Left lung (tissue), 10 donors: ENCODE results near the gene NLRX1. TPM values are rescaled to one million over a fixed set of nuclear protein-coding genes. Genes with fewer than 3 reads are reported as not detected.
"Not testable (repeated sequence)": the region's sequence is repeated elsewhere in the genome, so short reads cannot be mapped to it uniquely, and the experiment has no call there.

Experiments
- ATAC-seq: fragments of 200-7000 bp; cut with Tn5 transposase; one replicate; pipeline ENCODE4 v1.9.1; 2020; ENCODE audit warnings: moderate library complexity
- DNase-seq, 4 donors: peaks; one replicate each; pipeline ENCODE4 v3.0.0-alpha.2; 2013 to 2020
- H3K27ac ChIP-seq, 2 donors: fragments of 200-600 bp; sonication (generic) in 1 of 2; one replicate each; pipeline versions ENCODE4 v1.5.0 to v1.8.0; 2020 to 2021
- H3K27me3 ChIP-seq, 2 donors: fragments of 200-600 bp; sonication (generic) in 1 of 2; one replicate each; pipeline versions ENCODE4 v1.5.0 to v1.8.0; 2020 to 2021
- H3K36me3 ChIP-seq, 2 donors: fragments of 200-600 bp; sonication (generic) in 1 of 2; one replicate each; pipeline versions ENCODE4 v1.5.0 to v1.8.0; 2020 to 2021
- H3K4me1 ChIP-seq, 2 donors: fragments of 200-600 bp; one replicate each; pipeline ENCODE4 v1.8.0; 2021
- H3K4me3 ChIP-seq, 2 donors: fragments of 200-600 bp; sonication (generic) in 1 of 2; one replicate each; pipeline versions ENCODE4 v1.5.0 to v1.8.0; 2020 to 2021; ENCODE audit warnings: mild to moderate bottlenecking in 1 of 2
- H3K9me3 ChIP-seq, 2 donors: fragments of 200-600 bp; sonication (generic) in 1 of 2; one replicate each; pipeline versions ENCODE4 v1.5.0 to v1.8.0; 2020 to 2021
- intact Hi-C, 2 donors: fragments of 100-400 bp; cut with DNase I; formaldehyde crosslinking; loops; one replicate each; pipeline versions ENCODE4 v1.11.2 to v1.14.2; 2022
- polyA plus RNA-seq, 6 donors: library from polyadenylated mRNA; unstranded; fragments of 120-200 nt; gene quantifications; one replicate each; pipeline ENCODE4 v1.2.1, GENCODE V29; 2013; ENCODE audit not compliant: insufficient read length in 6 of 6
- total RNA-seq, 2 donors: library from RNA; stranded (reverse); fragmentation: NEBNext Ultra II Directional; extraction: Animal tissue kit (Norgen Biotek cat#: 25700); gene quantifications; one replicate each; pipeline ENCODE4 v1.2.1, GENCODE V29; 2021
- TF ChIP-seq, protein P1 (sequence below), 2 donors: fragments of 200-600 bp; sonication (generic) in 1 of 2; IDR thresholded peaks; one replicate each; pipeline versions ENCODE4 v1.5.0 to v1.8.0; 2021; ENCODE audit warnings: antibody characterized with exemption in 2 of 2
- donor health status: DM: no; HTN: yes; CAD: no.
- donor health status: DM: no; HTN: no; CAD: no.

The NLRX1 gene
- total and polyA plus RNA-seq, 8 donors = 9.9 to 15.7 (median 12.0) TPM

DNA sequence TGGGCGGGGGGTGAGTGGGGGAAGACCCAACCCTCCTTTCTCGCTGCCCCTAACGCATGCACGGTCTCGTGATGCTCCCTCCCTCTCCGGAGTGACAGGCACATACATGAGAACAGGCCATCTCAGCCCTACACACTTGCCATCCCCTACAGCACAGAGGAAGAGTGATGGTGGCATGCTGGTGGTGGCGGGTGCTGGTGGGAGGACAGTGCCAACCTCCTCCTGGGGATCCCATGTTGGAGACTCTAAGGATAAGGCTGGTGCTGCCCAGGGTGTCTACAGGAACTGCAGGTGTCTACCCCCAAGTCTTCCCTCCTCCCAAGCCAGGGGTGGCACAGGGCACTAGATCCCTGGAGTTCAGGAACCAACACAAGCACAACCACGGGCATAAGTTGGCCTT lies 6.7 kb upstream of the NLRX1 start:
- H3K9me3 ChIP-seq = no peaks in the 10 kb centered on the region
- intact Hi-C loops = no loop called here
- no peaks in the 10 kb centered on the region for H3K4me1 ChIP-seq
- ATAC-seq (no peak), DNase-seq (no peak)
- TF ChIP-seq, protein P1, sequence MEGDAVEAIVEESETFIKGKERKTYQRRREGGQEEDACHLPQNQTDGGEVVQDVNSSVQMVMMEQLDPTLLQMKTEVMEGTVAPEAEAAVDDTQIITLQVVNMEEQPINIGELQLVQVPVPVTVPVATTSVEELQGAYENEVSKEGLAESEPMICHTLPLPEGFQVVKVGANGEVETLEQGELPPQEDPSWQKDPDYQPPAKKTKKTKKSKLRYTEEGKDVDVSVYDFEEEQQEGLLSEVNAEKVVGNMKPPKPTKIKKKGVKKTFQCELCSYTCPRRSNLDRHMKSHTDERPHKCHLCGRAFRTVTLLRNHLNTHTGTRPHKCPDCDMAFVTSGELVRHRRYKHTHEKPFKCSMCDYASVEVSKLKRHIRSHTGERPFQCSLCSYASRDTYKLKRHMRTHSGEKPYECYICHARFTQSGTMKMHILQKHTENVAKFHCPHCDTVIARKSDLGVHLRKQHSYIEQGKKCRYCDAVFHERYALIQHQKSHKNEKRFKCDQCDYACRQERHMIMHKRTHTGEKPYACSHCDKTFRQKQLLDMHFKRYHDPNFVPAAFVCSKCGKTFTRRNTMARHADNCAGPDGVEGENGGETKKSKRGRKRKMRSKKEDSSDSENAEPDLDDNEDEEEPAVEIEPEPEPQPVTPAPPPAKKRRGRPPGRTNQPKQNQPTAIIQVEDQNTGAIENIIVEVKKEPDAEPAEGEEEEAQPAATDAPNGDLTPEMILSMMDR (IDR thresholded peaks at IDR 0.05) = no peak
- H3K27ac ChIP-seq = no peak overlapping the region
- H3K4me3 ChIP-seq = no peak overlapping the region
- H3K36me3 ChIP-seq = no peaks in the 10 kb centered on the region
- no peaks in the 10 kb centered on the region for H3K27me3 ChIP-seq

DNA sequence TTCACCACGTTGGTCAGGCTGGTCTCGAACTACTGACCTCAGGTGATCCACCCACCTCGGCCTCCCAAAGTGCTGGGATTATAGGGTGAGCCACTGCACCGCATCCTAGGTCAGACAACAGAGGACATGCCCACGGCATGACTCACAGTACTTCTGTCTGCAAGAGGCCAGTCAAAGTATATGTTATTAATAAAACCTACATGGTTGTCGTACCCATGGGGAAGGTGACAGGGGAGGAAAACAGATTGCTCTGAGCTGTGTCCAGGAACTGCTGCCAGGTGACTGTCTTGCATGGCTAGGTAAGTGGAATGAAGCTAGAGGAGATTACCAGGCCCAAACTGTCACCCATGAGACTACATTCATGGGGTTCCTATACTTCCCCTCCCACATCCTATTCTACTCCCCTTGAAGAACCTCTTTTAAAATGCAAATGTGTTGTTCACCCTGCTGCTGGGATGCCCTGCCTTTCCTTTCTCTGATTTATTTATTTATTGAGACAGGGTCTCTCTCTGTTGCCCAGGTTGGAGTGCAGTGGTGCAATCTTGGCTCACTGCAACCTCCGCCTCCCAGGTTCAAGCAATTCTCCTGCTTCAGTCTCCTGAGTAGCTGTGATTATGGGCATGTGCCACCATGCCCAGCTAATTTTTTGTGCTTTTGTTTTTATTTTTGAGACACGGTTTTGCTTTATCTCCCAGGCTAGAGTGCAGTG lies 2.0 kb upstream of the NLRX1 start:
- H3K9me3 ChIP-seq = no peaks in the 10 kb centered on the region
- peak; percentile 3 for ATAC-seq
- DNase-seq = no peak
- peaks cover 0 to 13% of the 10 kb centered on the region in 2 donors for H3K4me1 ChIP-seq
- H3K27ac ChIP-seq = no peak overlapping the region
- TF ChIP-seq, protein P1 (IDR thresholded peaks at IDR 0.05) = no peak
- H3K36me3 ChIP-seq = no peaks in the 10 kb centered on the region
- intact Hi-C loops = no loop called here
- no peak overlapping the region for H3K4me3 ChIP-seq
- no peaks in the 10 kb centered on the region for H3K27me3 ChIP-seq

DNA sequence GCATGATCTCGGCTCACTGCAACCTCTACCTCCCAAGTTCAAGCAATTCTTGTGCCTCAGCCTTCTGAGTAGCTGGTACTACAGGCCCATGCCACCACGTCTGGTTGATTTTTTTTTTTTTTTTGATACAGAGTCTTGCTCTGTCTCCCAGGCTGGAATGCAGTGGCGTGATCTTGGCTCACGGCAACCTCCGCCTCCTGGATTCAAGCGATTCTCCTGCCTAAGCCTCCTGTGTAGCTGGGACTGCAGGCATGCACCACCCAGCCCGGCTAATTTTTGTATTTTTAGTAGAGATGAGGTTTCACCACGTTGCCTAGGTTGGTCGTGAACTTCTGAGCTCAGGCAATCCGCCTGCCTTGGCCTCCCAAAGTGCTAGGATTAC lies 1.5 kb upstream of the NLRX1 start:
- H3K27me3 ChIP-seq, H3K9me3 ChIP-seq, intact Hi-C loops, H3K4me3 ChIP-seq, H3K36me3 ChIP-seq, ATAC-seq, H3K27ac ChIP-seq, DNase-seq: not testable (repeated sequence)
- H3K4me1 ChIP-seq = peaks cover 0 to 13% of the 10 kb centered on the region in 2 donors

DNA sequence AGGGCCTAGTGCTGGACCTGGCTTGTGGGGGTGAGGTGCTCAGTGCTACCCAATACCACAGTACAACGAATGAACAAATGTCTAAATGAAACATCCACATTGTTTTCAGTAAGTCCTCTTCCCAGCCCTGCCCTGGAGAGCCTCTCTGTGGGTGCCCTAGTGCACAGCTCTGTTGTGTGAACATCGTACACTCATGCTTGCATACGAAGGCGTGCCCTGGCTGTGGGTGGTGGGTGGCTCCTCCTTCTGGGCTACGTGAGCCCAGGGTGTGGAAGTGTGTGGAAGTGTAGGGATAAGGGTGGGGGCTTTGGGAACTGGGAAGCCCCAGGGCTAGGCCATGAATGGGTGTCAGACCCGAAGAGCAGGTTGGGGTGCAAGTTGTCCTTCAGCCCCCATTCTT lies 592 bp upstream of the NLRX1 start:
- H3K4me1 ChIP-seq = peaks cover 0 to 13% of the 10 kb centered on the region in 2 donors
- intact Hi-C loops = no loop called here
- ATAC-seq (peak; percentile 12), DNase-seq (no peak)
- H3K36me3 ChIP-seq = no peaks in the 10 kb centered on the region
- no peaks in the 10 kb centered on the region for H3K9me3 ChIP-seq
- no peaks in the 10 kb centered on the region for H3K27me3 ChIP-seq
- TF ChIP-seq, protein P1 (IDR thresholded peaks at IDR 0.05) = no peak
- H3K4me3 ChIP-seq = no peak overlapping the region
- H3K27ac ChIP-seq = peak overlapping the region in 1 of 2 donors; percentile 95

DNA sequence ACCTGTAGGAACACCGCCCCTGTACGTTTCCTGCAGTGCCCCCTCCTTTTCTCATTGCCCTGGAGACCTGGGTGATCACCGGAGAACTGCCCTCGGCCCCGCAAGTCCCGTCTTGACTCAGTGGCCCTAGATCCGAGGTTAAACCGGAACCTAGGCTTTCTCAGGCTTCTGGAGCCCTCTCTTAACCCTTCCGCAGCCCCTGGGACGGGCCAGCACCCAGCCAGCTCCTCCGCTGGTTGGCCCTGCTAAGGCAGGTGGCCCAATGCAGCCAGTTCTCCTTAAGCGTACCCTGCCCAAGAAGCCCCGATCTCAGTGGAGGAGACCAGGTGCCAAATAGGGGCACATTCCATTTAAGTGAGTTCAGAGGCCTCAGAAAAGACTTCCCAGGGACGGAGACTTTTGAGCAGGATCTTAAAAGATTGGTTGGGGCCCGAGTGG lies 776 bp downstream of the NLRX1 start:
- peak in 3 of 4 donors; percentile 29 to 60 (median 59) for DNase-seq
- peak overlapping the region; percentile 78 to 83 for H3K4me3 ChIP-seq
- TF ChIP-seq, protein P1 (IDR thresholded peaks at IDR 0.05) = no peak

More for the DNA sequence above, 776 bp downstream of the NLRX1 start:
- Histone ChIP-seq H3K27ac (peak overlapping the region; percentile 90 to 95), H3K27me3 (no peaks in the 10 kb centered on the region), H3K9me3 (no peaks in the 10 kb centered on the region), H3K4me1 (peaks cover 0 to 13% of the 10 kb centered on the region in 2 donors), H3K36me3 (peaks cover 0 to 10% of the 10 kb centered on the region in 2 donors)
- ATAC-seq = peak; percentile 72
- intact Hi-C loops = no loop called here
